ENCODE measurements around the gene TSPAN5. TPM values are rescaled to one million over a fixed set of nuclear protein-coding genes. Genes with fewer than 3 reads are reported as not detected.

The TSPAN5 gene
- total RNA-seq, 1 donor from 2014 or later = 1.6 TPM

DNA sequence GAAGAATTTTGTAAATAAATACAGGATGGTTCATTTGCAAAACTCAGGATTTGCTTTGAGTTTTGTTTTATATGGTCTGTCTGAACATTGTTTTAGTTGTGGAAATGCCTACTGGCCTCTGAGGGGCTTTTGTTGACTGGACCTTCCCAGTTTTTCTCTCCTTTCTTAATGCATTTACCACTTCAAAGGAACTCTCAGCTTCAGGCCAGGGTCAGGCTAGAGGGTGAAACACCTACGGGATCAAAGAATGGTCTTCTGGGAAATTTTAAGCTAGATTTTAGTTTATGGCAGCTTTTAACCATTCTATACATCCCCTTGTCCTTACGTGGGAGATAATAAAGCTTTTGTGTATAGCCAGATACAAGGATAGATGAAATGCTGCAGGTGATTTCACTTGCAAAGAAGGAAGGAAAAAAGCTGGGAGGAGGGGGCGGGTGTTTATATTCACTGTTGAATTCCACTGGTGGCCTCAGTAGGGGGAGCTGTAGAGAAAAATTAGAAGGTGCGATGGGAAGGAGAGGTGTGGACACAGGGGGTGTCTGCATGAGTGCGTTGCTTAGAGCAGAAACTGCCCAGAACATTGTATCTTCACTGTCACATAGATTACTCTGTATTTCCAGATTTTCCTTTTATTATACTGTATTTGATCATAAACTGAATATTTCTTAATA, 151.8 kb downstream of the TSPAN5 start:
- no peaks in the 10 kb centered on the region for H3K36me3 Mint-ChIP-seq (ENCODE audit: low read depth)
- no peaks in the 10 kb centered on the region for H3K4me1 Mint-ChIP-seq
- H3K4me3 Mint-ChIP-seq = no peak overlapping the region
- intact Hi-C loops (cut with micrococcal nuclease) = no loop called here
- ChIA-PET POLR2A (no interaction called here), CTCF (no interaction called here)
- no peak overlapping the region for H3K27ac Mint-ChIP-seq
- no peak for ATAC-seq (ENCODE audit: low read depth)
- TF ChIP-seq, protein P1, sequence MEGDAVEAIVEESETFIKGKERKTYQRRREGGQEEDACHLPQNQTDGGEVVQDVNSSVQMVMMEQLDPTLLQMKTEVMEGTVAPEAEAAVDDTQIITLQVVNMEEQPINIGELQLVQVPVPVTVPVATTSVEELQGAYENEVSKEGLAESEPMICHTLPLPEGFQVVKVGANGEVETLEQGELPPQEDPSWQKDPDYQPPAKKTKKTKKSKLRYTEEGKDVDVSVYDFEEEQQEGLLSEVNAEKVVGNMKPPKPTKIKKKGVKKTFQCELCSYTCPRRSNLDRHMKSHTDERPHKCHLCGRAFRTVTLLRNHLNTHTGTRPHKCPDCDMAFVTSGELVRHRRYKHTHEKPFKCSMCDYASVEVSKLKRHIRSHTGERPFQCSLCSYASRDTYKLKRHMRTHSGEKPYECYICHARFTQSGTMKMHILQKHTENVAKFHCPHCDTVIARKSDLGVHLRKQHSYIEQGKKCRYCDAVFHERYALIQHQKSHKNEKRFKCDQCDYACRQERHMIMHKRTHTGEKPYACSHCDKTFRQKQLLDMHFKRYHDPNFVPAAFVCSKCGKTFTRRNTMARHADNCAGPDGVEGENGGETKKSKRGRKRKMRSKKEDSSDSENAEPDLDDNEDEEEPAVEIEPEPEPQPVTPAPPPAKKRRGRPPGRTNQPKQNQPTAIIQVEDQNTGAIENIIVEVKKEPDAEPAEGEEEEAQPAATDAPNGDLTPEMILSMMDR (IDR thresholded peaks at IDR 0.05) = no peak
- H3K27me3 Mint-ChIP-seq = no peaks in the 10 kb centered on the region
- no peak for DNase-seq
- no peaks in the 10 kb centered on the region for H3K9me3 Mint-ChIP-seq

DNA sequence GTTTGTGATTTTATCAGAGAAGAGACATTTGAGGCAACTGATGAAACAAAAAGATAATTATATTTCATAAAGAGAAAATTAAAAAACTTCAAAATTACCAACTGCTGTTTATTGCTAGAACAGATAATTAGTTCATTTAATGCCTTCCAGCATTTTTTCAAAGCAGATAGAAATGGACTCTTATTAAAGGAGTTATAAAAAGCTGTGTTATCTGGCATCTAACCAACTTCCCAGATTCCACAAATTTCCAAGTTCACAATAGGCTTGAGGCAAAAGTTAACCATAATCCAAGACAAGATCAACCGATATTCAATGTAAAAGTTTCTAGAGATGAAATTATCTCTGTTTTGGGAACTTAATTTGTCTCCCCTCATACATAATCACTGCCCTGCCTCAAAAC, 152.4 kb downstream of the TSPAN5 start:
- CTCF ChIA-PET = no interaction called here
- intact Hi-C loops (cut with micrococcal nuclease) = no loop called here
- Mint-ChIP-seq H3K9me3 (peaks cover 3% of the 10 kb centered on the region), H3K27ac (no peak overlapping the region), H3K36me3 (ENCODE audit: low read depth) (no peaks in the 10 kb centered on the region), H3K27me3 (no peaks in the 10 kb centered on the region), H3K4me3 (no peak overlapping the region), H3K4me1 (no peaks in the 10 kb centered on the region)
- DNase-seq = no peak
- POLR2A ChIA-PET = no interaction called here
- TF ChIP-seq, protein P1 (IDR thresholded peaks at IDR 0.05) = no peak
- ATAC-seq (ENCODE audit: low read depth) = no peak

DNA sequence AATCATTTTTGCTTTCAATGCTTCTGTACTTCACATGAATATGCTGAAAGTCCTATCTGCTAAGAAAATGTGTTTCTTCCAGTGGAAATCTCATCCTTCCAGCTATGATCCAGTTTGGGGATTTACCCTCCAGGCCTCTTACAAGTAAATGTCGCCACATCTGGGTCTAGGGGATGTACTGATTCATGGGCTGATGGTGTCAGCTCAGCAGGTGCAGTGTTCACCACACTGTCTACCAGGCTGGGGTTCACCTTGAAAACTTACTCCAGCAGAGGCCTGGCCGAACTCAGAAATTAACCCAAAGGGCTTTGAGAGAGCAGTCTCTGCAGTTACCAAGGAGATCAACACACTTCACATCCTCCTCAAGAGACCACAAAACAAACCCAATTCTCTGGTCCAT, 154.3 kb downstream of the TSPAN5 start:
- DNase-seq (no peak), ATAC-seq (ENCODE audit: low read depth) (no peak)
- ChIA-PET CTCF (no interaction called here), POLR2A (no interaction called here)
- peaks cover 3% of the 10 kb centered on the region for H3K9me3 Mint-ChIP-seq
- H3K4me3 Mint-ChIP-seq = no peak overlapping the region
- H3K36me3 Mint-ChIP-seq (ENCODE audit: low read depth) = no peaks in the 10 kb centered on the region
- H3K27me3 Mint-ChIP-seq = no peaks in the 10 kb centered on the region
- H3K27ac Mint-ChIP-seq = no peak overlapping the region
- TF ChIP-seq, protein P1 (IDR thresholded peaks at IDR 0.05) = no peak
- intact Hi-C loops (cut with micrococcal nuclease) = no loop called here
- no peaks in the 10 kb centered on the region for H3K4me1 Mint-ChIP-seq

DNA sequence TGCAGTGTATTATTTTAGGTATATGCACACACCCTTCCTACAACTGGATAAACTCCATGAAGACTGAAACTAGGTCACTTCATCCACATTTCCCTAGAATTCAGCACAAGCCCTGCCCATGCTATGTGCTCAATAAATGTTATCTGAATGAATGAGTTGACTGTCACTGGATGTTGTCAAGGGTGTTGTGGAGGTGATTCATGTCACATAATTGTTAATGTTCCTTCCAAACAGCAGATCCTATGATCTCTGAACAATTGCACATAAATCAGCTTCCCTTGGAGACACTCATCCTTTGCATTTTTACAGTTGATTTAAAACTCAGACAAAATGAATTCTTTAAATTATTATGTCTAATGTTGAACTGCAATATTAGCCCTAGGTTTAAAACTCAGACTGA, 154.7 kb downstream of the TSPAN5 start:
- H3K4me3 Mint-ChIP-seq = no peak overlapping the region
- H3K9me3 Mint-ChIP-seq = peaks cover 3% of the 10 kb centered on the region
- H3K36me3 Mint-ChIP-seq (ENCODE audit: low read depth) = no peaks in the 10 kb centered on the region
- no peak for DNase-seq
- H3K4me1 Mint-ChIP-seq = no peaks in the 10 kb centered on the region
- H3K27ac Mint-ChIP-seq = no peak overlapping the region
- no peaks in the 10 kb centered on the region for H3K27me3 Mint-ChIP-seq
- no peak for ATAC-seq (ENCODE audit: low read depth)
- ChIA-PET CTCF (no interaction called here), POLR2A (no interaction called here)
- TF ChIP-seq, protein P1 (IDR thresholded peaks at IDR 0.05) = no peak
- intact Hi-C loops (cut with micrococcal nuclease) = no loop called here

DNA sequence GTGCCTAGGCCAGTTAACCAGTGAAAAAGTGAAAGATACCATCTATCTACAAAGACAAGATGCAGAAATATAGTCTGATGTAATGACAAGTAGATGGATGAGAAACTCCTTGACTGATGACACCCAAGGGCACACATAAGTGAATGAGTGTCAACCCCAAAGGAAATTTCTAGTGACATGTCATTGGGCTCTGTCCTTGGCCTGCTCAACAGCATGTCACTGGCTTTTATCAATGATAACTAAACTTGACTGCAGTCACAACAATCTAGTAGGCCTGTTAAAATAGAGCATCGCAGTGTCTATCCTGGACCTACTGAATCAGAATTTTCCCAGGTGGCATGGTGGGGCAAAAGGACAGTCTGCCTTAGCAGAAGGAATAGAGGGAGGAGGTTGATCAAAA, 155.8 kb downstream of the TSPAN5 start:
- Mint-ChIP-seq H3K4me1 (no peaks in the 10 kb centered on the region), H3K36me3 (ENCODE audit: low read depth) (no peaks in the 10 kb centered on the region), H3K27ac (no peak overlapping the region), H3K9me3 (peaks cover 3% of the 10 kb centered on the region), H3K4me3 (no peak overlapping the region), H3K27me3 (no peaks in the 10 kb centered on the region)
- TF ChIP-seq, protein P1 (IDR thresholded peaks at IDR 0.05) = no peak
- POLR2A ChIA-PET = no interaction called here
- intact Hi-C loops (cut with micrococcal nuclease) = no loop called here
- ATAC-seq (ENCODE audit: low read depth) (no peak), DNase-seq (no peak)
- CTCF ChIA-PET = no interaction called here
